Dermis microvascular lymphatic vessel endothelial cell (primary cell): ENCODE data around the gene COPG2. TPM values are rescaled to one million over a fixed set of nuclear protein-coding genes. Genes with fewer than 3 reads are reported as not detected.
"Not testable (repeated sequence)": the region's sequence is repeated elsewhere in the genome, so short reads cannot be mapped to it uniquely, and the experiment has no call there.

Experiments used
- DNase-seq, 2 donors: peaks; one replicate each; pipeline versions ENCODE4 v3.0.0 to v3.0.0-alpha.2; 2010; ENCODE audit warnings: low read depth in 2 of 2
- total RNA-seq: library from RNA; depleted of rRNA; stranded (reverse); fragments of >200 nt; gene quantifications from 2 replicates; pipeline ENCODE4 v1.2.1, GENCODE V29; 2014

COPG2 gene
- total RNA-seq, 1 donor from 2014 or later: 17.8 TPM

- DNase-seq: no peak
Observed at GRCh38 chr7:130566898-130567280, 101.7 kb downstream of the COPG2 start.

GRCh38 chr7:130566168-130566897 is 102.2 kb downstream of the COPG2 start:
- DNase-seq: peak; percentile 26 to 95

GRCh38 chr7:130560972-130561371 is 107.6 kb downstream of the COPG2 start:
- peak; percentile 5 to 34 for DNase-seq

GRCh38 chr7:130559184-130559583 is 109.4 kb downstream of the COPG2 start:
- DNase-seq: no peak

- DNase-seq: no peak
Observed at GRCh38 chr7:130554481-130554880, 114.1 kb downstream of the COPG2 start.

GRCh38 chr7:130553398-130554029 is 115.0 kb downstream of the COPG2 start:
- DNase-seq: no peak

GRCh38 chr7:130544356-130544755 is 124.2 kb downstream of the COPG2 start:
- no peak for DNase-seq

GRCh38 chr7:130543487-130544010 is 125.0 kb downstream of the COPG2 start:
- no peak for DNase-seq

- not testable (repeated sequence) for DNase-seq
Observed at GRCh38 chr7:130542297-130542696, 126.3 kb downstream of the COPG2 start.

- not testable (repeated sequence) for DNase-seq
Observed at GRCh38 chr7:130541287-130541686, 127.3 kb downstream of the COPG2 start.

GRCh38 chr7:130537894-130538293 is 130.7 kb downstream of the COPG2 start:
- DNase-seq: peak in 1 of 2 donors; percentile 15

- no peak for DNase-seq
Observed at GRCh38 chr7:130529417-130529816, 139.1 kb downstream of the COPG2 start.

- DNase-seq: not testable (repeated sequence)
Observed at GRCh38 chr7:130527752-130528355, 140.7 kb downstream of the COPG2 start.

GRCh38 chr7:130524628-130525027 is 143.9 kb downstream of the COPG2 start:
- no peak for DNase-seq

- DNase-seq: not testable (repeated sequence)
Observed at GRCh38 chr7:130523519-130524125, 144.9 kb downstream of the COPG2 start.

- peak in 1 of 2 donors; percentile 10 for DNase-seq
Observed at GRCh38 chr7:130521258-130521951, 147.1 kb downstream of the COPG2 start.

GRCh38 chr7:130515315-130516040 is 153.1 kb downstream of the COPG2 start:
- no peak for DNase-seq

GRCh38 chr7:130513447-130513846 is 155.1 kb downstream of the COPG2 start:
- no peak for DNase-seq

GRCh38 chr7:130512038-130512437 is 156.5 kb downstream of the COPG2 start:
- DNase-seq: not testable (repeated sequence)

GRCh38 chr7:130506358-130506757 is 162.2 kb downstream of the COPG2 start:
- DNase-seq: no peak

- DNase-seq: no peak
Observed at GRCh38 chr7:130505753-130506152, 162.8 kb downstream of the COPG2 start.
